GM19397 (cell line): ENCODE results near the gene ESRRA.
A peak's percentile ranks its signal among the peaks of the same experiment; 100 is the strongest.
"Not testable (repeated sequence)": the region's sequence is repeated elsewhere in the genome, so short reads cannot be mapped to it uniquely, and the experiment has no call there.

Experiments
- ATAC-seq: cut with Tn5 transposase; IDR thresholded peaks from one replicate; pipeline ENCODE4 v1.9.1; 2021; ENCODE audit warnings: mild to moderate bottlenecking, moderate library complexity; ENCODE audit not compliant: unreplicated experiment

The ESRRA gene

GRCh38 chr11:64307795-64308194 is 2.5 kb downstream of the ESRRA start:
- not testable (repeated sequence) for ATAC-seq

- no peak for ATAC-seq
Measured at GRCh38 chr11:64312947-64313346, 7.6 kb downstream of the ESRRA start.

- ATAC-seq, result no peak
Measured at GRCh38 chr11:64313491-64314145, 8.3 kb downstream of the ESRRA start.

GRCh38 chr11:64314146-64314804 is 9.0 kb downstream of the ESRRA start:
- ATAC-seq, result no peak

- ATAC-seq, result no peak
Measured at GRCh38 chr11:64314805-64315561, 9.7 kb downstream of the ESRRA start.

GRCh38 chr11:64315667-64316526 is 10.6 kb downstream of the ESRRA start:
- not testable (repeated sequence) for ATAC-seq

GRCh38 chr11:64316672-64317324 is 11.5 kb downstream of the ESRRA start:
- peak; percentile 3 for ATAC-seq

- ATAC-seq, result peak; percentile 63
Measured at GRCh38 chr11:64317325-64317960, 12.1 kb downstream of the ESRRA start, which contains the start of gene TRMT112. TRMT112 (minus strand) TSS chr11:64317559; CDS start chr11:64317526, 33 bp downstream.

GRCh38 chr11:64317961-64318765 is 12.8 kb downstream of the ESRRA start, which contains the start of gene PRDX5:
PRDX5 (plus strand) TSS chr11:64318121; CDS start chr11:64318216, 95 bp downstream.
- ATAC-seq, result peak; percentile 80

GRCh38 chr11:64318766-64319761 is 13.7 kb downstream of the ESRRA start:
- no peak for ATAC-seq

GRCh38 chr11:64320556-64320955 is 15.2 kb downstream of the ESRRA start:
- ATAC-seq, result no peak

- no peak for ATAC-seq
Measured at GRCh38 chr11:64321026-64321425, 15.7 kb downstream of the ESRRA start.

- ATAC-seq, result no peak
Measured at GRCh38 chr11:64321533-64321932, 16.2 kb downstream of the ESRRA start.

GRCh38 chr11:64322925-64323260 is 17.6 kb downstream of the ESRRA start:
- no peak for ATAC-seq

- ATAC-seq, result no peak
Measured at GRCh38 chr11:64323373-64323772, 18.0 kb downstream of the ESRRA start.

GRCh38 chr11:64323984-64324383 is 18.7 kb downstream of the ESRRA start:
- not testable (repeated sequence) for ATAC-seq

GRCh38 chr11:64324692-64325469 is 19.6 kb downstream of the ESRRA start:
- ATAC-seq, result no peak
